HepG2 (cell line): ENCODE measurements around the gene SHPK. TPM values are rescaled to one million over a fixed set of nuclear protein-coding genes. Genes with fewer than 3 reads are reported as not detected.

Experiments used
- AGO2 ChIP-seq: fragments of 200-400 bp; formaldehyde crosslinking; optimal IDR thresholded peaks from 2 replicates; pipeline ENCODE3; 2017; ENCODE audit warnings: mild to moderate bottlenecking, low read depth, low read length, moderate library complexity
- ARID4A ChIP-seq: sonication (generic); formaldehyde crosslinking; IDR thresholded peaks from 2 replicates; pipeline ENCODE4 v1.5.0; 2020; ENCODE audit warnings: mild to moderate bottlenecking, missing genetic modification reagents, borderline replicate concordance
- HIC2 ChIP-seq: sonication (generic); formaldehyde crosslinking; IDR thresholded peaks from 2 replicates; pipeline ENCODE4 v1.9.0; 2022; ENCODE audit warnings: low read depth, missing genetic modification reagents
- HOXD1 ChIP-seq: sonication (generic); formaldehyde crosslinking; IDR thresholded peaks from 2 replicates; pipeline ENCODE4 v1.5.0; 2020; ENCODE audit warnings: missing genetic modification reagents
- KDM5A ChIP-seq: fragments of 200-600 bp; sonication (generic); IDR thresholded peaks from 2 replicates; pipeline ENCODE4 v1.7.0; 2018; ENCODE audit warnings: antibody characterized with exemption, mild to moderate bottlenecking, low read length, borderline replicate concordance
- RELA ChIP-seq: sonication (generic); formaldehyde crosslinking; IDR thresholded peaks from 2 replicates; pipeline ENCODE4 v1.4.0; 2020; ENCODE audit warnings: missing genetic modification reagents
- SAP130 ChIP-seq: IDR thresholded peaks from 2 replicates; pipeline ENCODE4 v1.6.1; 2016; ENCODE audit warnings: low read depth
- SATB2 ChIP-seq: sonication (generic); formaldehyde crosslinking; IDR thresholded peaks from 2 replicates; pipeline ENCODE4 v1.5.0; 2020; ENCODE audit warnings: missing genetic modification reagents
- THAP9 ChIP-seq: sonication (generic); formaldehyde crosslinking; IDR thresholded peaks from 2 replicates; pipeline ENCODE4; 2020; ENCODE audit warnings: missing genetic modification reagents, mild to moderate bottlenecking, borderline replicate concordance
- ZFP91 ChIP-seq: sonication (generic); formaldehyde crosslinking; IDR thresholded peaks from 2 replicates; pipeline ENCODE4 v1.9.0; 2022; ENCODE audit warnings: missing genetic modification reagents, mild to moderate bottlenecking, borderline replicate concordance
- ZNF704 ChIP-seq: sonication (generic); formaldehyde crosslinking; IDR thresholded peaks from 2 replicates; pipeline ENCODE4 v1.8.1; 2023; ENCODE audit warnings: mild to moderate bottlenecking, inconsistent platforms, moderate library complexity, missing genetic modification reagents, borderline replicate concordance
- ZNF75D ChIP-seq: sonication (generic); formaldehyde crosslinking; IDR thresholded peaks from 2 replicates; pipeline ENCODE4 v1.8.1; 2023; ENCODE audit warnings: missing genetic modification reagents, mild to moderate bottlenecking, borderline replicate concordance
- ZXDC ChIP-seq: sonication (generic); formaldehyde crosslinking; IDR thresholded peaks from 2 replicates; pipeline ENCODE4 v1.5.0; 2020; ENCODE audit warnings: mild to moderate bottlenecking, missing genetic modification reagents
- polyA plus RNA-seq, 8 experiments: library from polyadenylated mRNA; depleted of rRNA in 3 of 8; stranded (reverse) in 7 of 8; unstranded in 1 of 8; fragments of >200 nt; fragmentation: Illumina TruSeq in 4 of 8; extraction: Trizol in 4 of 8; gene quantifications; 2 replicates each; pipeline versions ENCODE4 v1.2.1 to v1.2.3, GENCODE V29; 2011 to 2016; ENCODE audit warnings: low read depth in 4 of 8, missing spikeins in 1 of 8, mixed read lengths in 1 of 8; ENCODE audit not compliant: insufficient read depth in 1 of 8
- total RNA-seq, 5 experiments: library from RNA; depleted of rRNA; stranded (reverse); fragments of >200 nt; fragmentation: Illumina TruSeq; extraction: Trizol; gene quantifications; 2 replicates each; pipeline ENCODE4 v1.2.3, GENCODE V29; 2016; ENCODE audit warnings: low read depth in 1 of 5

The SHPK gene
- total and polyA plus RNA-seq, 2 of the 13 experiments (the other 11 are each of a cell fraction or from before 2014, with no cell fraction given): 16.2 to 30.9 TPM

- TF ChIP-seq ARID4A (CRISPR knock-in tag) (peak; percentile 63), ZFP91 (CRISPR knock-in tag) (peak; percentile 8; the same call in 1 of the 2 replicates), HIC2 (CRISPR knock-in tag) (peak; percentile 38; the same call in 1 of the 2 replicates), HOXD1 (CRISPR knock-in tag) (0 out of 2 replicates have a peak, but pooled peaks have one; percentile 3), RELA (CRISPR knock-in tag) (peak; percentile 10; the same call in 1 of the 2 replicates), KDM5A (peak; percentile 59; the same call in 1 of the 2 replicates), THAP9 (CRISPR knock-in tag) (0 out of 2 replicates have a peak, but pooled peaks have one; percentile 3), SAP130 (CRISPR knock-in tag) (peak; percentile 38), SATB2 (0 out of 2 replicates have a peak, but pooled peaks have one; percentile 13), ZXDC (peak; percentile 68; the same call in 1 of the 2 replicates), AGO2 (peak; percentile 24), ZNF704 (CRISPR knock-in tag) (0 out of 2 replicates have a peak, but pooled peaks have one; percentile 57), ZNF75D (CRISPR knock-in tag) (0 out of 2 replicates have a peak, but pooled peaks have one; percentile 13)
These were observed 891 bp upstream of the SHPK start (continued) for GRCh38 chr17:3636908-3637373.
